WTC11 (cell line): ENCODE measurements around the gene CFI.
"Not testable (repeated sequence)": the region's sequence is repeated elsewhere in the genome, so short reads cannot be mapped to it uniquely, and the experiment has no call there.

Source experiments
- CREB1 ChIP-seq: sonication (generic); formaldehyde crosslinking; IDR thresholded peaks from 2 replicates; pipeline ENCODE4 v1.8.0; 2023; ENCODE audit warnings: mild to moderate bottlenecking, missing genetic modification reagents
- CREM ChIP-seq: sonication (generic); formaldehyde crosslinking; IDR thresholded peaks from 2 replicates; pipeline ENCODE4 v1.8.1; 2022; ENCODE audit warnings: mild to moderate bottlenecking, missing genetic modification reagents, moderate library complexity
- ELF4 ChIP-seq: sonication (generic); formaldehyde crosslinking; IDR thresholded peaks from 2 replicates; pipeline ENCODE4 v1.8.1; 2022; ENCODE audit warnings: low read depth, mild to moderate bottlenecking, moderate library complexity, missing genetic modification reagents
- NFYB ChIP-seq: sonication (generic); formaldehyde crosslinking; conservative IDR thresholded peaks from 2 replicates; pipeline ENCODE4 v1.8.0; 2022; ENCODE audit warnings: low read depth, missing genetic modification reagents
- TCF7 ChIP-seq: sonication (generic); formaldehyde crosslinking; IDR thresholded peaks from 2 replicates; pipeline ENCODE4 v1.8.0; 2022; ENCODE audit warnings: mild to moderate bottlenecking, low read depth, missing genetic modification reagents, moderate library complexity
- ZNF317 ChIP-seq: sonication (generic); formaldehyde crosslinking; IDR thresholded peaks from 2 replicates; pipeline ENCODE4 v1.8.1; 2023; ENCODE audit warnings: low read depth, mild to moderate bottlenecking, moderate library complexity, missing genetic modification reagents, borderline replicate concordance
- TF ChIP-seq, protein P1 (sequence below): fragments of 200-600 bp; IDR thresholded peaks from 2 replicates; pipeline ENCODE4 v1.8.0; 2022; ENCODE audit warnings: antibody characterized with exemption
- TF ChIP-seq, protein P2 (sequence below): sonication (generic); formaldehyde crosslinking; IDR thresholded peaks from 2 replicates; pipeline ENCODE4 v1.8.1; 2023; ENCODE audit warnings: mild to moderate bottlenecking, missing genetic modification reagents
- TF ChIP-seq, protein P3 (sequence below): sonication (generic); formaldehyde crosslinking; IDR thresholded peaks from 2 replicates; pipeline ENCODE4 v1.8.0; 2022; ENCODE audit warnings: mild to moderate bottlenecking, missing genetic modification reagents
- TF ChIP-seq, protein P4 (sequence below): sonication (generic); formaldehyde crosslinking; IDR thresholded peaks from 2 replicates; pipeline ENCODE4 v1.8.1; 2023; ENCODE audit warnings: mild to moderate bottlenecking, missing genetic modification reagents, borderline replicate concordance

DNA sequence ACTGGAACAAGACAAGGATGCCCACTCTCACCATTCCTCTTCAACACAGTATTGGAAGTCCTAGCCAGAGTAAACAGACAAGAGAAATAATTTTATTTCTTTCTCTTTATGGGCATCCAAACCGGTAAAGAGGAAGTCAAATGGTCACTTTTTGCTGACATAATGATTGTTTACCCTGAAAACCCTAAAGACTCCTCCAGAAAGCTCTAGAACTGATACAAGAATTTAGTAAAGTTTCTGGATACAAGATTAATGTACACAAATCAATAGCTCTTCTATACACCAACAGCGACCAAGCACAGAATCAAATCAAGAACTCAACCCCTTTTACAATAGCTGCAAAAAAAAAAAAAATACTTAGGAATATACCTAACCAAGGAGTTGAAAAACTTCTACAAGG lies 19.7 kb downstream of the CFI start:
- TF ChIP-seq, protein P1, sequence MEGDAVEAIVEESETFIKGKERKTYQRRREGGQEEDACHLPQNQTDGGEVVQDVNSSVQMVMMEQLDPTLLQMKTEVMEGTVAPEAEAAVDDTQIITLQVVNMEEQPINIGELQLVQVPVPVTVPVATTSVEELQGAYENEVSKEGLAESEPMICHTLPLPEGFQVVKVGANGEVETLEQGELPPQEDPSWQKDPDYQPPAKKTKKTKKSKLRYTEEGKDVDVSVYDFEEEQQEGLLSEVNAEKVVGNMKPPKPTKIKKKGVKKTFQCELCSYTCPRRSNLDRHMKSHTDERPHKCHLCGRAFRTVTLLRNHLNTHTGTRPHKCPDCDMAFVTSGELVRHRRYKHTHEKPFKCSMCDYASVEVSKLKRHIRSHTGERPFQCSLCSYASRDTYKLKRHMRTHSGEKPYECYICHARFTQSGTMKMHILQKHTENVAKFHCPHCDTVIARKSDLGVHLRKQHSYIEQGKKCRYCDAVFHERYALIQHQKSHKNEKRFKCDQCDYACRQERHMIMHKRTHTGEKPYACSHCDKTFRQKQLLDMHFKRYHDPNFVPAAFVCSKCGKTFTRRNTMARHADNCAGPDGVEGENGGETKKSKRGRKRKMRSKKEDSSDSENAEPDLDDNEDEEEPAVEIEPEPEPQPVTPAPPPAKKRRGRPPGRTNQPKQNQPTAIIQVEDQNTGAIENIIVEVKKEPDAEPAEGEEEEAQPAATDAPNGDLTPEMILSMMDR = not testable (repeated sequence)
- TF ChIP-seq CREB1 (CRISPR knock-in tag); ZNF317; NFYB; ELF4 (CRISPR knock-in tag); TCF7; CREM (CRISPR knock-in tag): not testable (repeated sequence)
- TF ChIP-seq, protein P2, sequence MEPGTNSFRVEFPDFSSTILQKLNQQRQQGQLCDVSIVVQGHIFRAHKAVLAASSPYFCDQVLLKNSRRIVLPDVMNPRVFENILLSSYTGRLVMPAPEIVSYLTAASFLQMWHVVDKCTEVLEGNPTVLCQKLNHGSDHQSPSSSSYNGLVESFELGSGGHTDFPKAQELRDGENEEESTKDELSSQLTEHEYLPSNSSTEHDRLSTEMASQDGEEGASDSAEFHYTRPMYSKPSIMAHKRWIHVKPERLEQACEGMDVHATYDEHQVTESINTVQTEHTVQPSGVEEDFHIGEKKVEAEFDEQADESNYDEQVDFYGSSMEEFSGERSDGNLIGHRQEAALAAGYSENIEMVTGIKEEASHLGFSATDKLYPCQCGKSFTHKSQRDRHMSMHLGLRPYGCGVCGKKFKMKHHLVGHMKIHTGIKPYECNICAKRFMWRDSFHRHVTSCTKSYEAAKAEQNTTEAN (CRISPR knock-in tag) = not testable (repeated sequence)
- TF ChIP-seq, protein P3, sequence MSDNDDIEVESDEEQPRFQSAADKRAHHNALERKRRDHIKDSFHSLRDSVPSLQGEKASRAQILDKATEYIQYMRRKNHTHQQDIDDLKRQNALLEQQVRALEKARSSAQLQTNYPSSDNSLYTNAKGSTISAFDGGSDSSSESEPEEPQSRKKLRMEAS (CRISPR knock-in tag) = not testable (repeated sequence)
- TF ChIP-seq, protein P4, sequence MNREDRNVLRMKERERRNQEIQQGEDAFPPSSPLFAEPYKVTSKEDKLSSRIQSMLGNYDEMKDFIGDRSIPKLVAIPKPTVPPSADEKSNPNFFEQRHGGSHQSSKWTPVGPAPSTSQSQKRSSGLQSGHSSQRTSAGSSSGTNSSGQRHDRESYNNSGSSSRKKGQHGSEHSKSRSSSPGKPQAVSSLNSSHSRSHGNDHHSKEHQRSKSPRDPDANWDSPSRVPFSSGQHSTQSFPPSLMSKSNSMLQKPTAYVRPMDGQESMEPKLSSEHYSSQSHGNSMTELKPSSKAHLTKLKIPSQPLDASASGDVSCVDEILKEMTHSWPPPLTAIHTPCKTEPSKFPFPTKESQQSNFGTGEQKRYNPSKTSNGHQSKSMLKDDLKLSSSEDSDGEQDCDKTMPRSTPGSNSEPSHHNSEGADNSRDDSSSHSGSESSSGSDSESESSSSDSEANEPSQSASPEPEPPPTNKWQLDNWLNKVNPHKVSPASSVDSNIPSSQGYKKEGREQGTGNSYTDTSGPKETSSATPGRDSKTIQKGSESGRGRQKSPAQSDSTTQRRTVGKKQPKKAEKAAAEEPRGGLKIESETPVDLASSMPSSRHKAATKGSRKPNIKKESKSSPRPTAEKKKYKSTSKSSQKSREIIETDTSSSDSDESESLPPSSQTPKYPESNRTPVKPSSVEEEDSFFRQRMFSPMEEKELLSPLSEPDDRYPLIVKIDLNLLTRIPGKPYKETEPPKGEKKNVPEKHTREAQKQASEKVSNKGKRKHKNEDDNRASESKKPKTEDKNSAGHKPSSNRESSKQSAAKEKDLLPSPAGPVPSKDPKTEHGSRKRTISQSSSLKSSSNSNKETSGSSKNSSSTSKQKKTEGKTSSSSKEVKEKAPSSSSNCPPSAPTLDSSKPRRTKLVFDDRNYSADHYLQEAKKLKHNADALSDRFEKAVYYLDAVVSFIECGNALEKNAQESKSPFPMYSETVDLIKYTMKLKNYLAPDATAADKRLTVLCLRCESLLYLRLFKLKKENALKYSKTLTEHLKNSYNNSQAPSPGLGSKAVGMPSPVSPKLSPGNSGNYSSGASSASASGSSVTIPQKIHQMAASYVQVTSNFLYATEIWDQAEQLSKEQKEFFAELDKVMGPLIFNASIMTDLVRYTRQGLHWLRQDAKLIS (CRISPR knock-in tag) = not testable (repeated sequence)
